BE2C (cell line): ENCODE measurements around the gene ANKS3.

Experiments
- DNase-seq: peaks from one replicate; pipeline ENCODE4 v3.0.0-alpha.2; 2020
- H3K27me3 ChIP-seq: fragments of 250-450 bp; sonication (Bioruptor Pico); 2 replicates; pipeline ENCODE4 v1.5.1; 2020; ENCODE audit warnings: mild to moderate bottlenecking
- H3K36me3 ChIP-seq: fragments of 250-450 bp; sonication (Bioruptor Pico); 2 replicates; pipeline ENCODE4 v1.5.1; 2020; ENCODE audit warnings: mild to moderate bottlenecking
- H3K4me1 ChIP-seq: fragments of 250-450 bp; sonication (Bioruptor Pico); 2 replicates; pipeline ENCODE4 v1.5.1; 2020
- H3K4me3 ChIP-seq: 2 replicates; pipeline ENCODE4 v1.5.1; 2011; ENCODE audit warnings: low read depth, low read length
- H3K9me3 ChIP-seq: fragments of 250-450 bp; sonication (Bioruptor Pico); 2 replicates; pipeline ENCODE4 v1.5.1; 2020
- CTCF ChIP-seq: IDR thresholded peaks from 2 replicates; pipeline ENCODE4 v1.5.1; 2012; ENCODE audit warnings: mild to moderate bottlenecking, low read depth, low read length

ANKS3 gene

GRCh38 chr16:4666537-4667202 lies 67.4 kb downstream of the ANKS3 start:
- H3K9me3 ChIP-seq: no peaks in the 10 kb centered on the region
- no peaks in the 10 kb centered on the region for H3K4me1 ChIP-seq
- no peaks in the 10 kb centered on the region for H3K27me3 ChIP-seq
- no peak overlapping the region for H3K4me3 ChIP-seq
- no peak for DNase-seq
- TF ChIP-seq CTCF: no peak
- H3K36me3 ChIP-seq: peaks cover 37% of the 10 kb centered on the region

GRCh38 chr16:4664538-4665418 lies 69.3 kb downstream of the ANKS3 start:
- peaks cover 34% of the 10 kb centered on the region for H3K36me3 ChIP-seq
- no peak for DNase-seq
- H3K4me1 ChIP-seq: peaks cover 9% of the 10 kb centered on the region; the same call in 1 of the 2 replicates

GRCh38 chr16:4663777-4664465 lies 70.2 kb downstream of the ANKS3 start:
- H3K9me3 ChIP-seq: no peaks in the 10 kb centered on the region
- peaks cover 10% of the 10 kb centered on the region; the same call in 1 of the 2 replicates for H3K4me1 ChIP-seq
- H3K27me3 ChIP-seq: no peaks in the 10 kb centered on the region
- H3K4me3 ChIP-seq: no peak overlapping the region
- H3K36me3 ChIP-seq: peaks cover 33% of the 10 kb centered on the region
- DNase-seq: no peak
- TF ChIP-seq CTCF: no peak

More at GRCh38 chr16:4664538-4665418, 69.3 kb downstream of the ANKS3 start:
- no peak for TF ChIP-seq CTCF
- Histone ChIP-seq H3K27me3 (no peaks in the 10 kb centered on the region), H3K9me3 (no peaks in the 10 kb centered on the region), H3K4me3 (no peak overlapping the region)

- Histone ChIP-seq H3K36me3 (peaks cover 28% of the 10 kb centered on the region), H3K9me3 (no peaks in the 10 kb centered on the region), H3K4me3 (no peak overlapping the region), H3K27me3 (no peaks in the 10 kb centered on the region), H3K4me1 (peaks cover 10% of the 10 kb centered on the region; the same call in 1 of the 2 replicates)
- DNase-seq: no peak
- TF ChIP-seq CTCF: no peak
Measured at GRCh38 chr16:4663465-4663776, 70.7 kb downstream of the ANKS3 start.

- peaks cover 19% of the 10 kb centered on the region for H3K36me3 ChIP-seq
- no peak overlapping the region for H3K4me3 ChIP-seq
- no peak for DNase-seq
- H3K9me3 ChIP-seq: no peaks in the 10 kb centered on the region
- H3K4me1 ChIP-seq: peaks cover 10% of the 10 kb centered on the region; the same call in 1 of the 2 replicates
- TF ChIP-seq CTCF: no peak
- no peaks in the 10 kb centered on the region for H3K27me3 ChIP-seq
Measured at GRCh38 chr16:4661661-4662060, 72.4 kb downstream of the ANKS3 start.
